Heart left ventricle (tissue), 16 donors: Measurements from ENCODE around the gene NEURL2. TPM values are rescaled to one million over a fixed set of nuclear protein-coding genes. Genes with fewer than 3 reads are reported as not detected.

Experiments used
- ATAC-seq, 4 donors: fragments of 200-7000 bp; cut with Tn5 transposase; one replicate each; pipeline ENCODE4 v1.9.1; 2020 to 2022; ENCODE audit warnings: moderate library complexity in 4 of 4, mild to moderate bottlenecking in 3 of 4, moderate number of reproducible peaks in 1 of 4
- DNase-seq, 5 donors: peaks; one replicate each; pipeline ENCODE4 v3.0.0-alpha.2; 2020
- H3K27ac ChIP-seq, 12 donors: fragments of 200-600 bp; sonication (generic) in 4 of 12; one replicate each; pipeline versions ENCODE4 v1.5.0 to v1.8.0; 2016 to 2022; ENCODE audit warnings: mild to moderate bottlenecking in 2 of 12
- H3K27me3 ChIP-seq, 9 donors: fragments of 200-600 bp; sonication (generic) in 2 of 9; one replicate each; pipeline versions ENCODE4 v1.5.1 to v1.8.0; 2016 to 2022; ENCODE audit warnings: mild to moderate bottlenecking in 3 of 9
- H3K36me3 ChIP-seq, 9 donors: fragments of 200-600 bp; sonication (generic) in 2 of 9; one replicate each; pipeline versions ENCODE4 v1.5.0 to v1.8.0; 2018 to 2022; ENCODE audit warnings: mild to moderate bottlenecking in 2 of 9
- H3K4me1 ChIP-seq, 12 donors: fragments of 200-600 bp; sonication (generic) in 4 of 12; one replicate each; pipeline versions ENCODE4 v1.5.0 to v1.8.0; 2016 to 2022; ENCODE audit warnings: mild to moderate bottlenecking in 3 of 12
- H3K4me3 ChIP-seq, 12 donors: fragments of 200-600 bp; sonication (generic) in 4 of 12; one replicate each; pipeline versions ENCODE4 v1.5.0 to v1.8.0; 2017 to 2022; ENCODE audit warnings: mild to moderate bottlenecking in 9 of 12, moderate library complexity in 4 of 12
- H3K9me3 ChIP-seq, 12 donors: fragments of 200-600 bp; sonication (generic) in 4 of 12; one replicate each; pipeline versions ENCODE4 v1.5.0 to v1.8.0; 2016 to 2022; ENCODE audit warnings: mild to moderate bottlenecking in 1 of 12
- CTCF ChIP-seq, 12 donors: fragments of 200-600 bp; sonication (generic) in 4 of 12; IDR thresholded peaks; one replicate each; pipeline versions ENCODE4 v1.5.0 to v1.8.0; 2018 to 2022; ENCODE audit warnings: antibody characterized with exemption in 12 of 12, mild to moderate bottlenecking in 5 of 12
- POLR2A ChIP-seq, 2 donors: fragments of 450-650 bp; IDR thresholded peaks; one replicate each; pipeline ENCODE4 v1.6.1; 2017; ENCODE audit warnings: antibody characterized with exemption in 2 of 2, mild to moderate bottlenecking in 2 of 2, moderate library complexity in 2 of 2
- WGBS, 4 donors: extraction: QIAGEN DNeasy Blood & Tissue Kit in 2 of 4; methylation state at CpG; one replicate each; pipeline versions ENCODE4 v1.1.5 to v1.1.7; 2013 to 2018; 5-methylcytosine and 5-hydroxymethylcytosine counted together
- intact Hi-C, 10 donors: fragments of 100-400 bp; cut with DNase I; formaldehyde crosslinking; loops; one replicate each; pipeline versions ENCODE4 v1.11.1 to v1.14.2; 2022
- polyA plus RNA-seq, 2 donors: library from polyadenylated mRNA; stranded (reverse); fragments of 200-250 nt; gene quantifications; one replicate each; pipeline ENCODE4 v1.2.3, GENCODE V29; 2013
- total RNA-seq, 9 donors: library from RNA; depleted of rRNA in 2 of 9; stranded (reverse); fragments of >200 nt in 2 of 9; fragmentation: NEBNext Ultra II Directional in 3 of 9; extraction: Animal tissue kit (Norgen Biotek cat#: 25700) in 3 of 9; gene quantifications; one replicate each; pipeline versions ENCODE4 v1.1.0 to v1.2.4, GENCODE V29; 2016 to 2023
- donor health status: ischemic (EF 13 %, LVEDD 7.1; RV severe dilation, severe dysfunction).
- donor health status: healthy with polysubstance abuse.
- donor health status: DM: no; HTN: yes; CAD: no.
- donor health status: DM: no; HTN: no; CAD: no.
- donor health status: ischemic (EF 25% LVEDD 6.9; RV normal size, moderate dysfunction).
- donor health status: ischemic (EF 25% LVEDD 5.7; RV mildly dilated, moderate dysfunction).
- donor health status: healthy.
- donor health status: DM: yes; HTN: yes; CAD: no.
- donor health status: ischemic (EF 35%, LVEDD 5.7; RV mildly dilated, moderate dysfunction).
- donor health status: nonischemic (EF 11% LVEDD 7.7; RV severe dilation, severe dysfunction).
- donor health status: DM: yes; HTN: yes; CAD: no.
- donor health status: PGD.
- donor health status: ischemic (EF 29% LVEDD 5.4; RV normal size, mild dysfunction).
- donor health status: nonischemic (EF 23%, LVEDD 6.1; RV moderate dilation, normal function).

The NEURL2 gene
- total and polyA plus RNA-seq, 11 donors, result 3.0 to 14.8 (median 8.4) TPM

DNA sequence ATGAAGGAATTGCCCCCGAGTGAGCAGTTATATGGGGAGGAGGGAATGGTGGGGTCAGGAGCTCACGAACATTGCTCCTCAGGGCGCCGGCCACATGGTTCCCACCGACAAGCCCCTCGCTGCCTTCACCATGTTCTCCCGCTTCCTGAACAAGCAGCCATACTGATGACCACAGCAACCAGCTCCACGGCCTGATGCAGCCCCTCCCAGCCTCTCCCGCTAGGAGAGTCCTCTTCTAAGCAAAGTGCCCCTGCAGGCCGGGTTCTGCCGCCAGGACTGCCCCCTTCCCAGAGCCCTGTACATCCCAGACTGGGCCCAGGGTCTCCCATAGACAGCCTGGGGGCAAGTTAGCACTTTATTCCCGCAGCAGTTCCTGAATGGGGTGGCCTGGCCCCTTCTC lies 7.3 kb upstream of the NEURL2 start:
- Histone ChIP-seq H3K4me1 (peaks cover 0 to 1% (median 0%) of the 10 kb centered on the region in 12 donors), H3K27me3 (no peaks in the 10 kb centered on the region), H3K27ac (no peak overlapping the region), H3K9me3 (no peaks in the 10 kb centered on the region), H3K4me3 (no peak overlapping the region), H3K36me3 (peaks cover 0 to 98% (median 90%) of the 10 kb centered on the region in 9 donors)
- peak in 2 of 5 donors; percentile 1 to 22 for DNase-seq
- TF ChIP-seq CTCF (IDR thresholded peaks at IDR 0.05) (no peak), POLR2A (IDR thresholded peaks at IDR 0.05) (no peak)
- WGBS, 4 donors, result 86 to 89% (median 88%) methylated on average over 12 of the region's 12 CpGs
- ATAC-seq, result no peak
- intact Hi-C loops, result loop anchor here in 1 of 10 donors (10.0 kb wide), 1 partner anchor 67 kb away; no protein-coding TSS in a partner anchor

DNA sequence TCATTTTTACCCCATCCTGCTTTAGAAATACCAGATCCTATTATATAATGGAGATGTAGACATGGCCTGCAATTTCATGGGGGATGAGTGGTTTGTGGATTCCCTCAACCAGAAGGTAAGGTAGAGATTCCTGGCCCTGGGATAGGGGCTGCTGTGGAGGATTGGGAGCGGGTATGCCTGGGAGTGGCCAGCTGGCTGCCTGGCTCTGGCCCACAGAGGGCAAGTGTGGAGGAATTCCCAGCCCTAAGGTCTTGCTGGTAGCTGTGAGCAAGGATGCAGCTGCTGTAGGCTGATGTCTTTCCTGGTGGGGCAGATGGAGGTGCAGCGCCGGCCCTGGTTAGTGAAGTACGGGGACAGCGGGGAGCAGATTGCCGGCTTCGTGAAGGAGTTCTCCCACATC lies 6.7 kb upstream of the NEURL2 start:
- Histone ChIP-seq H3K27me3 (no peaks in the 10 kb centered on the region), H3K4me3 (no peak overlapping the region), H3K4me1 (peaks cover 0 to 7% (median 0%) of the 10 kb centered on the region in 12 donors), H3K27ac (no peak overlapping the region), H3K36me3 (peaks cover 0 to 99% (median 91%) of the 10 kb centered on the region in 9 donors), H3K9me3 (no peaks in the 10 kb centered on the region)
- WGBS, 4 donors, result 94 to 99% (median 96%) methylated on average over 7 of the region's 7 CpGs
- ATAC-seq (no peak), DNase-seq (peak in 1 of 5 donors; percentile 52)
- intact Hi-C loops, result loop anchor here in 1 of 10 donors (10.0 kb wide), 1 partner anchor 67 kb away; no protein-coding TSS in a partner anchor
- TF ChIP-seq CTCF (IDR thresholded peaks at IDR 0.05), result no peak
- TF ChIP-seq POLR2A (IDR thresholded peaks at IDR 0.05), result no peak

DNA sequence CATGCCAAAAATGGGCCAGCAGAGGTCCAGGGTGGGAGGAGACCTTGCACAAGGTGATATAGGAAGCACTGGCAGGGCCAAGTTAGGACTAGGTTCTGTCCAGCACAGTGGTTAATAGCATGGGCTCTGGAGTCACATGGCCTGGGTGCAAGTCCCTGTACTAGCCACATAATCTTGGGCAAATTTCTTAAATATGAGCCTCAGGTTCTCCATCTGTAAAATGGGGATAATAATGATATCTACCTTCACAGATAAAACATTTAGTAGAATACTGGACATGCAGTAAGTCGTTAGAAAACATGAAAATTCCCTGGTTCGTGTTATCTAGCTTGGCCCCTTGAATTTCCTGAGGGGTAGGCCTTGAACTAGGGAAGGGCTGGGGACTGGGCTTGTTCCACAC lies 6.3 kb upstream of the NEURL2 start:
- 82 to 86% (median 84%) methylated on average over 2 of the region's 2 CpGs for WGBS, 4 donors
- ATAC-seq, result no peak
- H3K36me3 ChIP-seq, result peaks cover 0 to 99% (median 91%) of the 10 kb centered on the region in 9 donors

More for the DNA sequence above, 6.3 kb upstream of the NEURL2 start:
- intact Hi-C loops, result loop anchor here in 1 of 10 donors (10.0 kb wide), 1 partner anchor 68 kb away; no protein-coding TSS in a partner anchor
- Histone ChIP-seq H3K4me3 (no peak overlapping the region), H3K9me3 (no peaks in the 10 kb centered on the region), H3K27me3 (no peaks in the 10 kb centered on the region), H3K27ac (no peak overlapping the region), H3K4me1 (peaks cover 0 to 11% (median 2%) of the 10 kb centered on the region in 12 donors)
- TF ChIP-seq CTCF (IDR thresholded peaks at IDR 0.05), result no peak
- no peak for TF ChIP-seq POLR2A (IDR thresholded peaks at IDR 0.05)
- DNase-seq, result no peak
